ENCODE data around the gene RTL10. TPM values are rescaled to one million over a fixed set of nuclear protein-coding genes. Genes with fewer than 3 reads are reported as not detected.

RTL10 gene
- polyA plus RNA-seq, 1 donor (not counting 4 experiments of a cell fraction or from before 2014, with no cell fraction given): 12.9 TPM

DNA sequence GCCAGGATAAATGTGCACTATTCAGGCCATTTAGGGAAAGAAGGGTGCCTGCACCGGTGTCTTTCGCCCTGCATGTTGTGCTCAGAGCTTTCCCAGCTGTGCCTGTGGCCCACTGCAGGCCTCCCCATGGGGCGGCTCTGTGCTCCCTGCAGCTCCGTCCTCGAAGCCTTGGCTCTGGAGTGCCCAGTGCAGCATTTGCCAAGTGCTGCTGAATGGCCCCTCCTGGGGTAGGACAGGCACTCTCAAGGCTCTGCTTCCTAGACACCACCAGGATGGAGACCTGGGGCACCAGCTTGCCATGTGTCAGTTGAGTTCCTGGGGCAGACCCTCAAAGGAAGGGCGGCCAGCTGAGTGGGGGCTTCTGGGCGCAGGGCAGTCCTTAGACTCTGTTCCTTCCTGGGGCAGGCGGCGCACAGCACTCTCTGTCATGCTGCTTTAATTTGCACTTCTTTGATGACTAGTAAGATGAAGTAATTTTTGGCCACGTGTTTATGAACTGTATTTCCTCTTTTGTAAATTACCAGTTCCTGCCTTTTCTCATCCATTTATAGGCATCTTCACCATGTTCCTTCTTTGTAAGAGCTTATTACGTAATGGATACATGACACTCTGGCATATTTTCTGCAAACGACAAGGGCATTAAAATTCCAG, 32.1 kb upstream of the RTL10 start:
- DNase-seq (ENCODE audit: low read depth, low spot score) (no peak), FAIRE-seq (peak; percentile 77)

DNA sequence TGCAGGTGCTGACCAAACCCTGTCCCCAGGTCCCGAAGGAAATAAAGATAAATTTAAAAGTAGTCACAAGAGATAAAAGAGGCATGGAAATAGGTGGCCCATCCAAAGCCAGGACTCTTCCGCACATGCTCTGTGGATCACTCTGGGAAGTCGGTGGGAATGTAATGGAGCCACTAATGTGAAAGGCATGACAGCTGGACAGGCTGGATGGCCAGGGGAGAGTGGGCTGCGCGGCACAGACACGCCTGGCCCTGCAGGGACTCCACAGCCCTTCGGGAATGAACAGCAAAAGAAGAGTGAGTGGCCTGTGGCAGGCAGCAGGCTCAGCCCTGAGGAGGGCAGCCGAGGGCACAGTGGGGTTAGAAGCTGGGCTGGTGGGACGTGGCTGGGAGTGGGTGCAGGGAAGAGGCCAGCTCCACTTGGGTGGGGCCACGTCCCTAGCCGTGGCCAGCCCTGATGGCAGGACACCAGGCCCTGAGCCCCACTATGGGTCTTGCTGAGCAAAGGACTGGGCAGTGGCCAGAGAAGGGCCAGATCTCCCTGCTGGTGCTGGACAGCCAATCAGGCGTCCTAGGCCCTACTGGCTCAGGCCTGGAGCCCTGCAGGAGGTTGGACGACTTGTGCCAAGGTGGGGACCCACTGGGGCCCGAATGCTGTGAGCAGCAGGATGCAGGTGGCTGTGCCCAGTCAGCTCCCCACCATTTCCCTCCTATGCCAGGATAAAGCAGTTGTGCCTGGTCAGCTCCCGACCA, 31.3 kb upstream of the RTL10 start:
- no peak for DNase-seq (ENCODE audit: low read depth, low spot score)
- H4K20me1 ChIP-seq (ENCODE audit: control insufficient read depth, extremely low read depth, insufficient read depth, low read length): no peaks in the 10 kb centered on the region
- no peaks in the 10 kb centered on the region for H3K27me3 ChIP-seq (ENCODE audit: control insufficient read depth, extremely low read depth, insufficient read depth, low read length)
- no peaks in the 10 kb centered on the region for H3K36me3 ChIP-seq (ENCODE audit: control insufficient read depth in 2 of 2, extremely low read depth in 1 of 2, insufficient read depth in 2 of 2, low read length in 2 of 2)
- no peak overlapping the region for H3K9ac ChIP-seq (ENCODE audit: control insufficient read depth, extremely low read depth, insufficient read depth, low read length)
- H3K9me3 ChIP-seq (ENCODE audit: control insufficient read depth, low read depth, low read length): no peaks in the 10 kb centered on the region
- no peak overlapping the region for H3K4me2 ChIP-seq (ENCODE audit: control insufficient read depth, extremely low read depth, insufficient read depth, low read depth, low read length)
- dilution Hi-C loops (cut with MboI; ENCODE audit: extremely low pct_ligation_motif_present, low sequenced_read_pairs): no loop called here
- FAIRE-seq: no peak
- no peak for TF ChIP-seq EZH2 (IDR thresholded peaks at IDR 0.05; ENCODE audit: low read length)
- TF ChIP-seq, protein P1, sequence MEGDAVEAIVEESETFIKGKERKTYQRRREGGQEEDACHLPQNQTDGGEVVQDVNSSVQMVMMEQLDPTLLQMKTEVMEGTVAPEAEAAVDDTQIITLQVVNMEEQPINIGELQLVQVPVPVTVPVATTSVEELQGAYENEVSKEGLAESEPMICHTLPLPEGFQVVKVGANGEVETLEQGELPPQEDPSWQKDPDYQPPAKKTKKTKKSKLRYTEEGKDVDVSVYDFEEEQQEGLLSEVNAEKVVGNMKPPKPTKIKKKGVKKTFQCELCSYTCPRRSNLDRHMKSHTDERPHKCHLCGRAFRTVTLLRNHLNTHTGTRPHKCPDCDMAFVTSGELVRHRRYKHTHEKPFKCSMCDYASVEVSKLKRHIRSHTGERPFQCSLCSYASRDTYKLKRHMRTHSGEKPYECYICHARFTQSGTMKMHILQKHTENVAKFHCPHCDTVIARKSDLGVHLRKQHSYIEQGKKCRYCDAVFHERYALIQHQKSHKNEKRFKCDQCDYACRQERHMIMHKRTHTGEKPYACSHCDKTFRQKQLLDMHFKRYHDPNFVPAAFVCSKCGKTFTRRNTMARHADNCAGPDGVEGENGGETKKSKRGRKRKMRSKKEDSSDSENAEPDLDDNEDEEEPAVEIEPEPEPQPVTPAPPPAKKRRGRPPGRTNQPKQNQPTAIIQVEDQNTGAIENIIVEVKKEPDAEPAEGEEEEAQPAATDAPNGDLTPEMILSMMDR (optimal IDR thresholded peaks at IDR 0.05 in 1 of 3, IDR thresholded peaks at IDR 0.05 in 1 of 3, conservative IDR thresholded peaks at IDR 0.05 in 1 of 3; ENCODE audit: extremely low read depth in 1 of 3, insufficient read depth in 2 of 3, low read length in 3 of 3): no peak
- no peak overlapping the region for H3K4me3 ChIP-seq (ENCODE audit: control insufficient read depth in 2 of 3, extremely low read depth in 1 of 3, insufficient read depth in 2 of 3, low read depth in 1 of 3, low read length in 3 of 3)
- H3K79me2 ChIP-seq (ENCODE audit: control insufficient read depth, insufficient read depth, low read length): no peaks in the 10 kb centered on the region
- no peaks in the 10 kb centered on the region for H3K9me1 ChIP-seq (ENCODE audit: control insufficient read depth, extremely low read depth, insufficient read depth, low read length)
- H3K4me1 ChIP-seq (ENCODE audit: control insufficient read depth, extremely low read depth, insufficient read depth, low read length): peaks cover 40% of the 10 kb centered on the region
- no peak overlapping the region for H3K27ac ChIP-seq (ENCODE audit: control insufficient read depth, insufficient read depth, low read length)
- H2AFZ ChIP-seq (ENCODE audit: control insufficient read depth, low read length): no peak overlapping the region

More for the DNA sequence above, 32.1 kb upstream of the RTL10 start:
- Histone ChIP-seq H3K27me3 (ENCODE audit: control insufficient read depth, extremely low read depth, insufficient read depth, low read length) (no peaks in the 10 kb centered on the region), H3K36me3 (ENCODE audit: control insufficient read depth in 2 of 2, extremely low read depth in 1 of 2, insufficient read depth in 2 of 2, low read length in 2 of 2) (no peaks in the 10 kb centered on the region), H3K4me1 (ENCODE audit: control insufficient read depth, extremely low read depth, insufficient read depth, low read length) (peaks cover 40% of the 10 kb centered on the region), H2AFZ (ENCODE audit: control insufficient read depth, low read length) (peak overlapping the region; percentile 10), H3K79me2 (ENCODE audit: control insufficient read depth, insufficient read depth, low read length) (no peaks in the 10 kb centered on the region), H3K9ac (ENCODE audit: control insufficient read depth, extremely low read depth, insufficient read depth, low read length) (no peak overlapping the region), H3K27ac (ENCODE audit: control insufficient read depth, insufficient read depth, low read length) (no peak overlapping the region), H4K20me1 (ENCODE audit: control insufficient read depth, extremely low read depth, insufficient read depth, low read length) (no peaks in the 10 kb centered on the region), H3K9me1 (ENCODE audit: control insufficient read depth, extremely low read depth, insufficient read depth, low read length) (no peaks in the 10 kb centered on the region), H3K4me3 (ENCODE audit: control insufficient read depth in 2 of 3, extremely low read depth in 1 of 3, insufficient read depth in 2 of 3, low read depth in 1 of 3, low read length in 3 of 3) (no peak overlapping the region), H3K9me3 (ENCODE audit: control insufficient read depth, low read depth, low read length) (no peaks in the 10 kb centered on the region), H3K4me2 (ENCODE audit: control insufficient read depth, extremely low read depth, insufficient read depth, low read depth, low read length) (no peak overlapping the region)
- no peak for TF ChIP-seq EZH2 (IDR thresholded peaks at IDR 0.05; ENCODE audit: low read length)
- TF ChIP-seq, protein P1 (optimal IDR thresholded peaks at IDR 0.05 in 1 of 3, IDR thresholded peaks at IDR 0.05 in 1 of 3, conservative IDR thresholded peaks at IDR 0.05 in 1 of 3; ENCODE audit: extremely low read depth in 1 of 3, insufficient read depth in 2 of 3, low read length in 3 of 3): no peak
- dilution Hi-C loops (cut with MboI; ENCODE audit: extremely low pct_ligation_motif_present, low sequenced_read_pairs): no loop called here
